HCT116 (cell line): Measurements from ENCODE around the gene SLC45A2. TPM values are rescaled to one million over a fixed set of nuclear protein-coding genes. Genes with fewer than 3 reads are reported as not detected.

Experiments used
- ATAC-seq: fragments of 200-7000 bp; cut with Tn5 transposase; 2 replicates; pipeline ENCODE4 v1.9.1; 2020; ENCODE audit warnings: mild to moderate bottlenecking, moderate library complexity
- BruUV-seq: library from RNA; stranded (reverse); fragments of 400-500 nt; replicated peaks from 2 replicates; lab custom pipeline; 2021; lab: Mats Ljungman, UMichigan
- CTCF ChIA-PET: fragments of 300-600 bp; sonication (Branson Sonifier 250); formaldehyde crosslinking; loops from one replicate; lab custom pipeline; 2021; ENCODE audit warnings: antibody characterized with exemption; lab: Charles Lee
- POLR2A ChIA-PET: fragments of 300-600, 350-600 bp; sonication (Branson Sonifier 250); formaldehyde crosslinking; loops from one replicate; lab custom pipeline; 2021; ENCODE audit warnings: antibody characterized with exemption; lab: Charles Lee
- RAD21 ChIA-PET, 2 experiments: fragments of 300-600 bp; sonication (Branson Sonifier 250); formaldehyde crosslinking; loops; one replicate each; lab custom pipeline; 2023; ENCODE audit warnings: low total read pairs in 2 of 2; ENCODE audit not compliant: uncharacterized antibody in 2 of 2, unreplicated experiment in 2 of 2, low non-redundant PET in 1 of 2; lab: Charles Lee
- DNase-seq: peaks from one replicate; pipeline ENCODE4 v3.0.0-alpha.2; 2010; ENCODE audit warnings: low read depth, low spot score
- H2AFZ ChIP-seq: fragments of 200-600 bp; shearing (Covaris generic), sonication (generic); 2 replicates; pipeline ENCODE4 v1.6.1; 2017; ENCODE audit warnings: low read depth, mixed run types, mixed read lengths, antibody characterized with exemption, low read length; ENCODE audit not compliant: poor library complexity, severe bottlenecking
- H3K27ac ChIP-seq: 2 replicates; pipeline ENCODE4 v1.5.1; 2012; ENCODE audit warnings: low read depth, low read length
- H3K27me3 ChIP-seq: fragments of 200-600 bp; sonication (generic); 2 replicates; pipeline ENCODE4 v1.6.1; 2016; ENCODE audit warnings: mixed run types, low read length, mixed read lengths; ENCODE audit not compliant: insufficient read depth
- H3K36me3 ChIP-seq, 2 experiments: fragments of 200-500 bp in 1 of 2; fragments of 200-600 bp in 1 of 2; sonication (Bioruptor generic) in 1 of 2; sonication (generic) in 1 of 2; 2 replicates each; pipeline versions ENCODE4 v1.5.1 to v1.6.1; 2014 to 2016; ENCODE audit warnings: low read length in 2 of 2, inconsistent platforms in 1 of 2, mixed read lengths in 1 of 2, mixed run types in 1 of 2; ENCODE audit not compliant: insufficient read depth in 2 of 2, control insufficient read depth in 1 of 2
- H3K4me1 ChIP-seq, 2 experiments: fragments of 200-600 bp in 1 of 2; sonication (generic) in 1 of 2; 2 replicates each; pipeline versions ENCODE4 v1.5.1 to v1.6.1; 2012 to 2017; ENCODE audit warnings: low read length in 2 of 2, inconsistent platforms in 1 of 2, mild to moderate bottlenecking in 1 of 2, mixed read lengths in 1 of 2, mixed run types in 1 of 2, moderate library complexity in 1 of 2; ENCODE audit not compliant: insufficient read depth in 2 of 2, control insufficient read depth in 1 of 2
- H3K4me2 ChIP-seq: fragments of 200-600 bp; sonication (generic); 2 replicates; pipeline ENCODE4 v1.6.1; 2017; ENCODE audit warnings: mixed run types, low read length, mixed read lengths
- H3K4me3 ChIP-seq, 2 experiments: fragments of 200-600 bp in 1 of 2; sonication (generic) in 1 of 2; replicated peaks in 1 of 2; 2 replicates each; pipeline ENCODE4 v1.5.1; 2011 to 2016; ENCODE audit warnings: low read length in 2 of 2, control low read depth in 1 of 2, low read depth in 1 of 2, mild to moderate bottlenecking in 1 of 2, mixed read lengths in 1 of 2, mixed run types in 1 of 2
- H3K79me2 ChIP-seq: fragments of 200-600 bp; sonication (generic); 2 replicates; pipeline ENCODE4 v1.6.1; 2017; ENCODE audit warnings: mild to moderate bottlenecking, mixed run types, low read length, moderate library complexity, mixed read lengths; ENCODE audit not compliant: insufficient read depth
- H3K9ac ChIP-seq: fragments of 200-600 bp; sonication (generic); 2 replicates; pipeline ENCODE4 v1.6.1; 2016; ENCODE audit warnings: low read length, mixed read lengths
- H3K9me2 ChIP-seq: fragments of 200-600 bp; sonication (generic), shearing (Covaris generic); 2 replicates; pipeline ENCODE4 v1.6.1; 2017; ENCODE audit warnings: mixed run types, mild to moderate bottlenecking, moderate library complexity; ENCODE audit not compliant: insufficient read depth
- H3K9me3 ChIP-seq, 2 experiments: fragments of 200-500 bp in 1 of 2; fragments of 200-600 bp in 1 of 2; sonication (Bioruptor generic) in 1 of 2; sonication (generic) in 1 of 2; 2 replicates each; pipeline ENCODE4 v1.6.1; 2014 to 2017; ENCODE audit warnings: low read length in 2 of 2, mixed read lengths in 2 of 2, inconsistent platforms in 1 of 2, low read depth in 1 of 2, mild to moderate bottlenecking in 1 of 2, mixed run types in 1 of 2, moderate library complexity in 1 of 2; ENCODE audit not compliant: control insufficient read depth in 1 of 2, insufficient read depth in 1 of 2
- H4K20me1 ChIP-seq: fragments of 200-600 bp; sonication (generic), shearing (Covaris generic); 2 replicates; pipeline ENCODE4 v1.6.1; 2017; ENCODE audit warnings: mixed run types, mild to moderate bottlenecking, moderate library complexity; ENCODE audit not compliant: insufficient read depth
- CTCF ChIP-seq, 3 experiments: fragments of 200-600 bp in 1 of 3; sonication (generic) in 1 of 3; IDR thresholded peaks in 2 of 3; conservative IDR thresholded peaks in 1 of 3; 2 replicates each; pipeline ENCODE4 v1.5.1; 2012 to 2017; ENCODE audit warnings: low read depth in 2 of 3, low read length in 2 of 3, antibody characterized with exemption in 1 of 3, borderline replicate concordance in 1 of 3, control low read depth in 1 of 3, mild to moderate bottlenecking in 1 of 3, mixed read lengths in 1 of 3, mixed run types in 1 of 3, moderate library complexity in 1 of 3; ENCODE audit not compliant: insufficient read depth in 1 of 3
- EGR1 ChIP-seq: IDR thresholded peaks from 2 replicates; pipeline ENCODE4 v1.6.1; 2012; ENCODE audit warnings: low read depth
- JUND ChIP-seq: IDR thresholded peaks from 2 replicates; pipeline ENCODE4 v1.6.1; 2012
- MAX ChIP-seq: IDR thresholded peaks from 2 replicates; pipeline ENCODE4 v1.6.1; 2012
- SIN3A ChIP-seq: IDR thresholded peaks from 2 replicates; pipeline ENCODE4 v1.6.1; 2012; ENCODE audit warnings: low read depth
- intact Hi-C: fragments of 100-400 bp; cut with micrococcal nuclease; formaldehyde crosslinking; loops from 2 replicates; pipeline ENCODE4 v1.10.0; 2022
- total RNA-seq: library from RNA; stranded (reverse); gene quantifications from one replicate; pipeline ENCODE4 v1.2.1, GENCODE V29; 2021; ENCODE audit not compliant: unreplicated experiment

Gene SLC45A2
- total RNA-seq, 1 experiment from 2014 or later: not detected

GRCh38 chr5:33978306-33978705 lies 6.2 kb downstream of the SLC45A2 start:
- no peaks in the 10 kb centered on the region for H3K9me3 ChIP-seq
- no TSS peak for BruUV-seq
- DNase-seq: no peak
- intact Hi-C loops: no loop called here
- H3K9me2 ChIP-seq: no peaks in the 10 kb centered on the region
- POLR2A ChIA-PET: no interaction called here
- peaks cover 7% of the 10 kb centered on the region for H3K27me3 ChIP-seq
- H3K4me2 ChIP-seq: no peak overlapping the region
- no peaks in the 10 kb centered on the region for H3K4me1 ChIP-seq
- ATAC-seq: no peak
- CTCF ChIA-PET: interaction anchor here (1.1 kb wide), 1 partner anchor 8 kb away, joined by 4 read pairs; no protein-coding TSS in a partner anchor
- H3K36me3 ChIP-seq: no peaks in the 10 kb centered on the region
- RAD21 ChIA-PET: no interaction called here
- H3K79me2 ChIP-seq: no peaks in the 10 kb centered on the region
- H3K27ac ChIP-seq: no peak overlapping the region
- H3K9ac ChIP-seq: no peak overlapping the region
- no peak for TF ChIP-seq CTCF (IDR thresholded peaks at IDR 0.05 in 2 of 3, conservative IDR thresholded peaks at IDR 0.05 in 1 of 3; ENCODE audit: borderline replicate concordance in 1 of 3, insufficient read depth in 1 of 3, low read depth in 2 of 3, low read length in 2 of 3)
- no peak for TF ChIP-seq MAX
- TF ChIP-seq JUND: no peak
- no peak overlapping the region for H2AFZ ChIP-seq
- no peaks in the 10 kb centered on the region for H4K20me1 ChIP-seq
- H3K4me3 ChIP-seq: no peak overlapping the region

- Histone ChIP-seq H3K4me2 (no peak overlapping the region), H3K79me2 (no peaks in the 10 kb centered on the region), H3K9me2 (no peaks in the 10 kb centered on the region), H3K4me1 (no peaks in the 10 kb centered on the region), H3K9me3 (no peaks in the 10 kb centered on the region), H3K9ac (no peak overlapping the region), H3K4me3 (no peak overlapping the region), H3K36me3 (no peaks in the 10 kb centered on the region), H3K27ac (no peak overlapping the region), H3K27me3 (peaks cover 10% of the 10 kb centered on the region), H2AFZ (no peak overlapping the region), H4K20me1 (no peaks in the 10 kb centered on the region)
- ChIA-PET CTCF (interaction anchor here (0.9 kb wide), 1 partner anchor 541 kb away, joined by 3 read pairs; no protein-coding TSS in a partner anchor), POLR2A (no interaction called here), RAD21 (no interaction called here)
- intact Hi-C loops: no loop called here
- ATAC-seq: no peak
- DNase-seq: no peak
- TF ChIP-seq CTCF (IDR thresholded peaks at IDR 0.05 in 2 of 3, conservative IDR thresholded peaks at IDR 0.05 in 1 of 3; ENCODE audit: borderline replicate concordance in 1 of 3, insufficient read depth in 1 of 3, low read depth in 2 of 3, low read length in 2 of 3): no peak
- TF ChIP-seq SIN3A: no peak
- no peak for TF ChIP-seq JUND
- TF ChIP-seq EGR1: no peak
- BruUV-seq: no TSS peak
Measured at GRCh38 chr5:33976307-33976706, 8.2 kb downstream of the SLC45A2 start.
